Panc1 (cell line): ENCODE measurements around the gene BAIAP2.

Experiments used
- TF ChIP-seq, protein P1 (sequence below): fragments of 450-650 bp; IDR thresholded peaks from 2 replicates; pipeline ENCODE4 v1.5.1; 2017; ENCODE audit warnings: mild to moderate bottlenecking
- TF ChIP-seq, protein P2 (sequence below), 2 experiments: IDR thresholded peaks; 2 replicates each; pipeline ENCODE4 v1.6.1; 2011 to 2012; ENCODE audit warnings: low read depth in 2 of 2, control low read depth in 1 of 2, low read length in 1 of 2, mild to moderate bottlenecking in 1 of 2, moderate library complexity in 1 of 2; ENCODE audit not compliant: insufficient read depth in 1 of 2

DNA sequence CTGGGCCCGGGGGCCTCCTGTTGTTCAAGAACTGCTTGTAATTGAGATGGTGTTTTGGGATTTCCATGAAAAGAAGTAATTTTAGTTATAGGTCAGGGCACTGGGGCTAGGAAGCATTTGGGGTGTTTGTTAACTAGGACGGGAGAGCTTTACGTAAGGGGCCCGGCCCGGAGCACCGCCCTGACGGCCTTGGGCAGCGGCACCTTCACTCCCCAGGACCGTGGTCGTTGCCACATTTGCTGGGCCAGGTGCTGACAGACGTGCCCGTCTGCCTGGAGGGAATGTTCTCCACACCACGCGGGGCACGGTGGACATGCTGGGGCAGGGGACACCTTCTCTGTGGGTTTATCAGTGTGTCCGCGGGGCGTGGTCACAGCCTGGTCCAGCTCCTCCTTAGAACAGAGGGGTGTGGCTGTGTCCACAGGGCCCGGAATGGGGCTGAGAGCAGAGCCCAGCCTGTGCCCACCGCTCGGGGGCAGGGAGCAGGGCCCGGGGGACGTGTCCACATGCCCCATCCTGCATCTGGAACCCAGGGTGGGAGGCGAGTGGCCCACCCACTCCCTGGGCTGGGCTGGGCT is 57.7 kb downstream of the BAIAP2 start:
- TF ChIP-seq, protein P1, sequence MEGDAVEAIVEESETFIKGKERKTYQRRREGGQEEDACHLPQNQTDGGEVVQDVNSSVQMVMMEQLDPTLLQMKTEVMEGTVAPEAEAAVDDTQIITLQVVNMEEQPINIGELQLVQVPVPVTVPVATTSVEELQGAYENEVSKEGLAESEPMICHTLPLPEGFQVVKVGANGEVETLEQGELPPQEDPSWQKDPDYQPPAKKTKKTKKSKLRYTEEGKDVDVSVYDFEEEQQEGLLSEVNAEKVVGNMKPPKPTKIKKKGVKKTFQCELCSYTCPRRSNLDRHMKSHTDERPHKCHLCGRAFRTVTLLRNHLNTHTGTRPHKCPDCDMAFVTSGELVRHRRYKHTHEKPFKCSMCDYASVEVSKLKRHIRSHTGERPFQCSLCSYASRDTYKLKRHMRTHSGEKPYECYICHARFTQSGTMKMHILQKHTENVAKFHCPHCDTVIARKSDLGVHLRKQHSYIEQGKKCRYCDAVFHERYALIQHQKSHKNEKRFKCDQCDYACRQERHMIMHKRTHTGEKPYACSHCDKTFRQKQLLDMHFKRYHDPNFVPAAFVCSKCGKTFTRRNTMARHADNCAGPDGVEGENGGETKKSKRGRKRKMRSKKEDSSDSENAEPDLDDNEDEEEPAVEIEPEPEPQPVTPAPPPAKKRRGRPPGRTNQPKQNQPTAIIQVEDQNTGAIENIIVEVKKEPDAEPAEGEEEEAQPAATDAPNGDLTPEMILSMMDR: no peak
- TF ChIP-seq, protein P2, sequence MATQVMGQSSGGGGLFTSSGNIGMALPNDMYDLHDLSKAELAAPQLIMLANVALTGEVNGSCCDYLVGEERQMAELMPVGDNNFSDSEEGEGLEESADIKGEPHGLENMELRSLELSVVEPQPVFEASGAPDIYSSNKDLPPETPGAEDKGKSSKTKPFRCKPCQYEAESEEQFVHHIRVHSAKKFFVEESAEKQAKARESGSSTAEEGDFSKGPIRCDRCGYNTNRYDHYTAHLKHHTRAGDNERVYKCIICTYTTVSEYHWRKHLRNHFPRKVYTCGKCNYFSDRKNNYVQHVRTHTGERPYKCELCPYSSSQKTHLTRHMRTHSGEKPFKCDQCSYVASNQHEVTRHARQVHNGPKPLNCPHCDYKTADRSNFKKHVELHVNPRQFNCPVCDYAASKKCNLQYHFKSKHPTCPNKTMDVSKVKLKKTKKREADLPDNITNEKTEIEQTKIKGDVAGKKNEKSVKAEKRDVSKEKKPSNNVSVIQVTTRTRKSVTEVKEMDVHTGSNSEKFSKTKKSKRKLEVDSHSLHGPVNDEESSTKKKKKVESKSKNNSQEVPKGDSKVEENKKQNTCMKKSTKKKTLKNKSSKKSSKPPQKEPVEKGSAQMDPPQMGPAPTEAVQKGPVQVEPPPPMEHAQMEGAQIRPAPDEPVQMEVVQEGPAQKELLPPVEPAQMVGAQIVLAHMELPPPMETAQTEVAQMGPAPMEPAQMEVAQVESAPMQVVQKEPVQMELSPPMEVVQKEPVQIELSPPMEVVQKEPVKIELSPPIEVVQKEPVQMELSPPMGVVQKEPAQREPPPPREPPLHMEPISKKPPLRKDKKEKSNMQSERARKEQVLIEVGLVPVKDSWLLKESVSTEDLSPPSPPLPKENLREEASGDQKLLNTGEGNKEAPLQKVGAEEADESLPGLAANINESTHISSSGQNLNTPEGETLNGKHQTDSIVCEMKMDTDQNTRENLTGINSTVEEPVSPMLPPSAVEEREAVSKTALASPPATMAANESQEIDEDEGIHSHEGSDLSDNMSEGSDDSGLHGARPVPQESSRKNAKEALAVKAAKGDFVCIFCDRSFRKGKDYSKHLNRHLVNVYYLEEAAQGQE (IDR thresholded peaks at IDR 0.05; ENCODE audit: insufficient read depth in 1 of 2, low read depth in 2 of 2, low read length in 1 of 2): no peak
